SKM-1 treated with dmso at 0.1 percent for 144 hours (cell line): ENCODE results near the gene ZNF74.
"Not testable (repeated sequence)": the region's sequence is repeated elsewhere in the genome, so short reads cannot be mapped to it uniquely, and the experiment has no call there.

Source experiments
- DNase-seq: peaks from one replicate; lab custom pipeline; 2025; ENCODE audit not compliant: unreplicated experiment; lab: John Stamatoyannopoulos, UW

Gene ZNF74

DNA sequence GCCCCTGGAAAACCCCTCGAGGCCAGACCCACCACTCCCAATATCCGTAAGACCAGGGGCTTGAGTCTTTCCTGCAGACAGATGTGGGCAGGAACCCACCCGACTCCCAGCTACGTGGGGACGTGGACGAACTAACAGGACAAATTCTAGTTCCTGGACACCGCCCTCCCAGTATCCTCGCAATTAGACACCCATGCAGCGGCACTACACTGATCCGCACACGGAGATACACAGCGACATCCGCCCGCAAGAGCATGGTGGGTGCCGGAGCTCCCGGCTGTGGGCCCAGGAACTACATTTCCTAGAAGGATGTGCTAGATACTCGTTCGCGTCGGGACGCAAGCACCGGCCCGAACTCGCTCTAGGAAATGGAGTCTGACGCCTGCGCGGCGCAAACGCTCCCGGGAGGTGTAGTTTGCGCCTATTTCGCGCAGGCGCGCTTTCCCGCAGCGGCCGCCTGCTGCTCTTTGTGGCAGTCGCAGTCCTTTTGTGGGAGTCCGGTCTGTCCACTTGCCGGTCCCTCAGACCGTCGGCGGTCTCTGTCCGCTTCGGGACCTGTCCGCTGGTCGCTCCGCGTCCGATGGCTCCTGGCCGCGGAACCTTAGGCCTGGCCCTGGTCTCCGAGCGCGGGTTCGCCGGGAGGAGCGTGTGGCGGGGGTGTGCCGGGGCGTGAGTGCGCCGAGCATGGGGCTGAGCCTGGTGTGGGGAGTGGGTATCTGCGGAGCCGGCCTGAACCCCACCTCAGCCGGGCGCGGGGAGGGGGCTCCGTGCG, at the start of gene ZNF74:
Gene ZNF74 (plus strand): TSS at position 447 of the 772 bp plus-strand sequence. CDS start 478 bp downstream, outside the sequence.
- DNase-seq = peak; percentile 90

DNA sequence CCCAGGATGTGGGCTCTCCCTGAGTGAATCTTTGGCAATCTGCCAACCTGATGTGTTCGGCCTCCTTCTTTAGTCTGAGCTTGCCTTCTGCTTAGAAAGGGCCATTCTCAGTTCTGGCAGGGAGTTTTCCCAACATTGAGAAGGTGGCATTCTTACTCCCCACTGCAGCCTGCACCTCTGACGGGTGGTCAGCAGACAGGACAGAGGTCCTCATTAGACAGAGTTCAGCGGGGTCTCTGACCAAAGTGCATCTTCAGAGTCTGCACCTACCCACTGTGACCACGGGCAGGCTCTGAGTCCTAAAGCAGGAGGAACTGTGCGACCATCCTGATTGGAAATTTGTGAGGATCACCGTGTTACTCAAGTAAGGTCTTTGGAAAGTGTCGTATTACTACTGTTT, 47.4 kb upstream of the ZNF74 start:
- not testable (repeated sequence) for DNase-seq

DNA sequence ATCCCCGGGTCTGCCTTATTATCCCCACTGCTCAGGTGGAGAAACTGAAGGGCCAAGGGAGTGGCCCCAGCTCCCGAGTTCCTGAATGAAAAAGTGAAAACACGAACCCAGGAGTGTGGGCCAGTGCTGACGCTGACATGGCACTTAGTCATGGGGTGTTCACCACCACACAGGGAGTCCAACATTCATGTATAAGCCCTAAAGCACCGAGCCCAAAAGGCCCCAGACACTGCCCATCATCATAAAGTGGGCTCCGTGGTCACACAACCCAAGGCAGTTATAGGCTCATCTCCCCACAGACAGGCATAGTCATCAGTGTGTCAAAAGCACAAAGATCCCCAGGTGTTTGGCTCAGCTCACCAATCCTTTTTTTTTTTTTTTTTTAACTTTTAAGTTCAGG, 41.4 kb upstream of the ZNF74 start:
- DNase-seq = not testable (repeated sequence)

DNA sequence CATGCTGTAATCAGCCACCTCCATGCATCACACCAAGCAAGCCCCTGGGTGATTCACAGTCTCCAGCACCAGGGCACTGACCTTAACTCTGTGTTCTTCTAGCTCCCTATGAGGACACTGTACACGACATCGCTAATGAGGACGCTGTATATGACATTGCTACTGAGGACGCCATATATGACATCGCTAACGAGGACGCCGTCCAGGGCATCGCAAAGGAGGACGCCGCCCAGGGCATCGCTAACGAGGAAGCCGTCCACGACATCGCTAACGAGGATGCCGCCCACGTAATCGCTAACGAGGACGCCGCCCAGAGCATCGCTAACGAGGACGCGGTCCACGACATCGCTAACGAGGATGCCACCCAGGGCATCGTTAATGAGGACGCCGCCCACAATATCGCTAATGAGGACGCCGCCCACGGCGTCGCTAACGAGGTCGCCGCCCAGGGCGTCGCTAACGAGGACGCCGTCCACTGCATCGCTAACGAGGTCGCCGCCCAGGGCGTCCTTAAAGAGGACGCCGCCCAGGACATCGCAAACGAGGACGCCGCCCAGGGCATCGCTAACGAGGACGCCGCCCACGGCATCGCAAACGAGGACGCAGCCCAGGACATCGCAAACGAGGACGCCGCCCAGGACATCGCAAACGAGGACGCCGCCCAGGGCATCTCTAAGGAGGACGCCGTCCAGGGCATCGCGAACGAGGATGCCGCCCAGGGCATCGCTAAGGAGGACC, 39.5 kb upstream of the ZNF74 start:
- DNase-seq = no peak

DNA sequence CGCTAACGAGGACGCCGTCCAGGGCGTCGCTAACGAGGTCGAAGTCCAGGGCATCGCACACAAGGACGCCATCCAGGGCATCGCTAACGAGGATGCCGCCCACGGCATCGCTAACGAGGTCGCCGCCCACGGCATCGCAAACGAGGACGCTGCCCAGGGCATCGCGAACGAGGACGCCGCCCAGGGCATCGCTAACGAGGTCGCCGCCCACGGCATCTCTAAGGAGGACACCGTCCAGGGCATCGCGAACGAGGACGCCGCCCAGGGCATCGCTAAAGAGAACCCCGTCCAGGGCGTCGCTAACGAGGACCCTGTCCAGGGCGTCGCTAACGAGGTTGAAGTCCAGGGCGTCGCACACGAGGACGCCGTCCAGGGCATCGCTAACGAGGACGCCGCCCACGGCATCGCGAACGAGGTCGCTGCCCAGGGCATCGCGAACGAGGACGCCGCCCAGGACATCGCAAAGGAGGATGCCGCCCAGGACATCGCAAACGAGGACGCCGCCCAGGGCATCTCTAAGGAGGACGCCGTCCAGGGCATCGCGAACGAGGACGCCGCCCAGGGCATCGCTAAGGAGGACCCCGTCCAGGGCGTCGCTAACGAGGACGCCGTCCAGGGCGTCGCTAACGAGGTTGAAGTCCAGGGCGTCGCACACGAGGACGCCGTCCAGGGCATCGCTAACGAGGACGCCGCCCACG, 37.9 kb upstream of the ZNF74 start:
- not testable (repeated sequence) for DNase-seq

DNA sequence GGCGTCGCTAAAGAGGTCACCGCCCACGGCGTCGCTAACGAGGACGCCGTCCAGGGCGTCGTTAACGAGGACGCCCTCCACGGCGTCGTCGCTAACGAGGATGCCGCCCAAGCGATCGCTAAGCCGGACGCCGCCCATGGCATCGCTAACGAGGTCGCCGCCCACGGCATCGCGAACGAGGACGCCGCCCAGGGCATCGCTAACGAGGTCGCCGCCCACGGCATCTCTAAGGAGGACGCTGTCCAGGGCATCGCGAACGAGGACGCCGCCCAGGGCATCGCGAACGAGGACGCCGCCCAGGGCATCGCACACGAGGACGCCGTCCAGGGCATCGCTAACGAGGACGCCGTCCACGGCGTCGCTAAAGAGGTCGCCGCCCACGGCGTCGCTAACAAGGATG, 37.0 kb upstream of the ZNF74 start:
- DNase-seq = not testable (repeated sequence)

DNA sequence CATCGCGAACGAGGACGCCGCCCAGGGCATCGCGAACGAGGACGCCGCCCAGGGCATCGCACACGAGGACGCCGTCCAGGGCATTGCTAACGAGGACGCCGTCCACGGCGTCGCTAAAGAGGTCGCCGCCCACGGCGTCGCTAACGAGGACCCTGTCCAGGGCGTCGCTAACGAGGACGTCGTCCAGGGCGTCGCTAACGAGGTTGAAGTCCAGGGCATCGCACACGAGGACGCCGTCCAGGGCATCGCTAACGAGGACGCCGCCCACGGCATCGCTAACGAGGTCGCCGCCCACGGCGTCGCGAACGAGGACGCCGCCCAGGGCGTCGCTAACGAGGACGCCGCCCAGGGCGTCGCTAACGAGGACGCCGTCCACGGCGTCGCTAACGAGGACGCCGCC, 36.0 kb upstream of the ZNF74 start:
- DNase-seq = not testable (repeated sequence)

DNA sequence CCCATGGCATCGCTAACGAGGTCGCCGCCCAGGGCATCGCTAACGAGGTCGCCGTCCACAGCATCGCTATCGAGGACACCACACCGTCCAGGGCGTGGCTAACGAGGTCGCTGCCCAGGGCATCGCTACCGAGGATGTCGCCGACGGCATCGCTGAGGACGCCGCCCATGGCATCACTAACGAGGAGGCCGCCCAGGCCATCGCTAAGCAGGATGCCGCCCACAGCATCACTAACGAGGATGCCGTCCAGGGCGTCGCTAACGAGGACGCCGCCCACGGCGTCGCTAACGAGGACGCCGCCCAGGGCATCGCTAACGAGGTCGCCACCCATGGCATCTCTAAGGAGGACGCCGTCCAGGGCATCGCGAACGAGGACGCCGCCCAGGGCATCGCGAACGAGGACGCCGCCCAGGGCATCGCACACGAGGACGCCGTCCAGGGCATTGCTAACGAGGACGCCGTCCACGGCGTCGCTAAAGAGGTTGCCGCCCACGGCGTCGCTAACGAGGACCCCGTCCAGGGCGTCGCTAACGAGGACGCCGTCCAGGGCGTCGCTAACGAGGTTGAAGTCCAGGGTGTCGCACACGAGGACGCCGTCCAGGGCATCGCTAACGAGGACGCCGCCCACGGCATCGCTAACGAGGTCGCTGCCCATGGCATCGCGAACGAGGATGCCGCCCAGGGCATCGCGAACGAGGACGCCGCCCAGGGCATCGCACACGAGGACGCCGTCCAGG, 35.3 kb upstream of the ZNF74 start:
- DNase-seq = not testable (repeated sequence)

DNA sequence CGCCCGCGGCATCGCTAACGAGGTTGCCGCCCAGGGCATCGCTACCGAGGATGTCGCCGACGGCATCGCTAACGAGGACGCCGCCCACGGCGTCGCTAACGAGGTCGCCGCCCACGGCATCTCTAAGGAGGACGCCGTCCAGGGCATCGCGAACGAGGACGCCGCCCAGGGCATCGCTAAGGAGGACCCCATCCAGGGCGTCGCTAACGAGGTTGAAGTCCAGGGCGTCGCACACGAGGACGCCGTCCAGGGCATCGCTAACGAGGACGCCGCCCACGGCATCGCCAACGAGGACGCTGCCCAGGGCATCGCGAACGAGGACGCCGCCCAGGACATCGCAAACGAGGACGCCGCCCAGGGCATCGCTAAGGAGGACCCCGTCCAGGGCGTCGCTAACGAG, 33.7 kb upstream of the ZNF74 start:
- DNase-seq = not testable (repeated sequence)

DNA sequence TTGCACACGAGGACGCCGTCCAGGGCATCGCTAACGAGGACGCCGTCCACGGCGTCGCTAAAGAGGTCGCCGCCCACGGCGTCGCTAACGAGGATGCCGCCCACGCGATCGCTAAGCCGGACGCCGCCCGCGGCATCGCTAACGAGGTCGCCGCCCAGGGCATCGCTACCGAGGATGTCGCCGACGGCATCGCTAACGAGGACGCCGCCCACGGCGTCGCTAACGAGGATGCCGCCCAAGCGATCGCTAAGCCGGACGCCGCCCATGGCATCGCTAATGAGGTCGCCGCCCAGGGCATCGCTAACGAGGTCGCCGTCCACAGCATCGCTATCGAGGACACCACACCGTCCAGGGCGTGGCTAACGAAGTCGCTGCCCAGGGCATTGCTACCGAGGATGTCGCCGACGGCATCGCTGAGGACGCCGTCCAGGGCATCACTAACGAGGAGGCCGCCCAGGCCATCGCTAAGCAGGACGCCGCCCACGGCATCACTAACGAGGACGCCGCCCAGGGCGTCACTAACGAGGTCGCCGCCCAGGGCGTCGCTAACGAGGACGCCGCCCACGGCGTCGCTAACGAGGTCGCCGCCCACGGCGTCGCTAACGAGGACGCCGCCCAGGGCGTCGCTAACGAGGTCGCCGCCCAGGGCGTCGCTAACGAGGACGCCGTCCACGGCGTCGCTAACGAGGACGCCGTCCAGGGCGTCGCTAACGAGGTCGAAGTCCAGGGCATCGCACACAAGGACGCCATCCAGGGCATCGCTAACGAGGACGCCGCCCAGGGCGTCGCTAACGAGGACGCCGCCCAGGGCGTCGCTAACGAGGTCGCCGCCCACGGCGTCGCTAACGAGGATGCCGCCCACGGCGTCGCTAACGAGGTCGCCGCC, 32.8 kb upstream of the ZNF74 start:
- not testable (repeated sequence) for DNase-seq

DNA sequence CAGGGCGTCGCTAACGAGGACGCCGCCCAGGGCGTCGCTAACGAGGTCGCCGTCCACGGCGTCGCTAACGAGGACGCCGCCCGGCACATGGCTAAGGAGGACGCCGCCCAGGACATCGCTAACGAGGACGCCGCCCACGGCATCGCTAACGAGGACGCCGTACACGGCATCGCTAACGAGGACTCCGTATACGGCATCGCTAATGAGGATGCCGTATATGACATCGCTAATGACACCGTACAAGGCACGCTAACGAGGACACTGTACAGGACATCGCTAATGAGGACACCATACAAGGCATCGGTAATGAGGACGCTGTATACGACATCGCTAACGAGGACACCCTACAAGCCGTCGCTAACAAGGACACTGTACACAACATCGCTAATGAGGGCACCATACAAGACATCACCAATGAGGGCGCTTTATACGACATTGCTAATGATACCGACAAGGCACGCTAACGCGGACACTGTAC, 32.2 kb upstream of the ZNF74 start:
- DNase-seq = not testable (repeated sequence)

DNA sequence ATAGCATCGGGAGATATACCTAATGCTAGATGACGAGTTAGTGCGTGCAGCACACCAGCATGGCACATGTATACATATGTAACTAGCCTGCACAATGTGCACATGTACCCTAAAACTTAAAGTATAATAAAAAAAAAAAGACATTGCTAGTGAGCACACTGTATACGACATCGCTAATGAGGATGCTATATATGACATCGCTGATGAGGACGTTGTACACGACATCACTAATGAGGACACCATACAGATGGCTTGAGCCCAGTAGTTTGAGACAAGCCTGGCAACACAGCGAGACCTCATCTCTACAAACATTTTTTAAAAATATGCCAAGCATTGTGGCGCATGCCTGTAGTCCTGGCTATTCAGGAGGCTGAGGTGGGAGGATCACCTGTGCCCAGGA, 31.5 kb upstream of the ZNF74 start:
- DNase-seq = not testable (repeated sequence)

DNA sequence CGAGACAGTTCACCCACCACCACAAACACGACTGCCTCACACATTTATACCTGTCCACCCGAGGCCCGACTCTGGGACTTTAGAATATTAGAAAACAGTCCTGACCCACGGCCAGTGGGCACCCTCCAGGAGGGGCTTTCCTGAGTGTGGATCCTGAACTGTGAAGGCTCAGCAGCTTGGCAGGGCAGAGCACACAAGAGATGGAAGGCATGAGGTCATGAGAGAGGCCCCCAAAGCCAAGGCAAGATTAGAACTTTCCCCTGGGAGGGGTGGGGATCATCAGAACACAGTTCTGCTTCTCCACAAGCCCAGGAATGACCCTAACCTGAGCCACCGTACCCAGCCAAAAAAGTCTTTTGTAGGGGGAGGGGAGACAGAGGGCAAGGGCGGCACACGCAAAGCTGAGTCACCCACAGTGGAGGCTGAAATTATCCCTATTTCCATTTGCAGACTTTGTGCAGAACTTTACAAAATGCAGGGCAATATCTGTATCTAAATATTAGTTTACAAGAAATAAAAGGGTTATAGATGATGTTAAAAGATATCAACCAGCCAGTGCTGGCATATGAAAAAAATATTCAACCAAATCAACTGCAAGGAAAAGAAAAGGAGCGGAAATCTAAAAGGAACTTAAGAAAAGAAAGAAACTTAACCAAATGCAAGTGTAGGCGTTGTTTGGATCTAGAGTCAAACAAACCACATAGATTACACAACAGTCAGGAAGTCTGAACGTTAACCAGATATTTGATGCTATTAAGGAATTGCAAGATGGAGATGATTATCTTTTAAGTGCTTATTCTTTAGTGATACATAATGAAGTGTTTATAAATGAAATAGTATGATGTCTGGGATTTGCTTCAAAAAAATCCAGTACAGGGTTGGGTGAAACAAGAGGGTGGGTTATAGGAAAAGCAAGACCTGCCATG, 29.4 kb upstream of the ZNF74 start:
- DNase-seq = not testable (repeated sequence)

DNA sequence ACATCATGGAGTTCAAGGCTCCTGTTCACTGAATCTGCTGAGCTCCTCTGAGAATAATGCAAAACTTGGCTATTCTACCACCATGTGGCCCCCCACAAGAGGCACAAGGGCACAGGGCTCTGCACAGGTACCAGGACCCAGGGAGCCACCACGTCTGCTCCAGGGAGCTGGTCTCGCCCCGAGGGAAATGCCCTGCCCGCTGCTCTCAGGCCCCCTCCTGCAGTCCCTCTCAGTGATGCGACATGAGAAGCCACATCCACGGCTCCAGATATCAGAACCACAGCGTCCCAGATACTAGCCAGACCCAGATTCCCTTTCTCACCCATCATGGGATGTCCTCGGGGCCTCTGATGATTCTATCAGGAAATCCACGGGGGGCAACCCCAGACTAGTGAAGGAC, 27.1 kb upstream of the ZNF74 start:
- DNase-seq = not testable (repeated sequence)

DNA sequence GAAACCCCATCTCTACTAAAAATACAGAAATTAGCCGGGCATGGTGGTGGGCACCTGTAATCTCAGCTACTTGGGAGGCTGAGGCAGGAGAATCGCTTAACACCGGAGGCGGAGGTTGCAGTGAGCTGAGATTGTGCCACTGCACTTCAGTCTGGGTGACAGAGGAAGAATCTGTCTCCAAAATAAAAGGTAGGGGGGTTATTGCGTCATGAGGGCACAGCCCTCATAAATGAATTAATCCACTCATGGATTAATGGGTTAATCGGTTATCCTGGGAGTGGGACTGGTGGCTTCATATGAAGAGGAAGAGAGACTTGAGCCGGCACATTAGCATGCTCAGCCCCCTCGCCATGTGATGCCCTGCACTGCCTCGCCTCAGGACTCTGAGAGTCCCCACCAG, 25.1 kb upstream of the ZNF74 start:
- DNase-seq = not testable (repeated sequence)

DNA sequence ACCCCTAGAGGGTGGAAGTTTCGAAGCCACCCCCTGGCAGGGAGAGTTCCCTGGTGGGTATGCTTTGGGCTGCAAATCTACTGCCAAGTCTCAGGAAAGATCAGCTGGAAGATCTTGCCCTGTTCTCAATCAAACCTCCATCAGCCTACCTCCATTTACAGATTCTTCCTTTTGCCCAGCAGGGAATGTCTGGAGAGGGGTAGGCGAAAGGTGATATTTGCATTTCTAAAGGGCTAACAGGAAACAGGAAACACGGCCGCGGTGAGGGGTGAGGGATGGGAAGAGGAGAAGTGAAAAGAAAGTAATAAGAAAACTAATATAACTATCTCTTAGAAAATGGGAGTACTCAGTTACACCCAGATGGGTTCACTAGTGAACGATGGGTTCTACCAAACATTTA, 22.3 kb upstream of the ZNF74 start:
- DNase-seq = not testable (repeated sequence)

DNA sequence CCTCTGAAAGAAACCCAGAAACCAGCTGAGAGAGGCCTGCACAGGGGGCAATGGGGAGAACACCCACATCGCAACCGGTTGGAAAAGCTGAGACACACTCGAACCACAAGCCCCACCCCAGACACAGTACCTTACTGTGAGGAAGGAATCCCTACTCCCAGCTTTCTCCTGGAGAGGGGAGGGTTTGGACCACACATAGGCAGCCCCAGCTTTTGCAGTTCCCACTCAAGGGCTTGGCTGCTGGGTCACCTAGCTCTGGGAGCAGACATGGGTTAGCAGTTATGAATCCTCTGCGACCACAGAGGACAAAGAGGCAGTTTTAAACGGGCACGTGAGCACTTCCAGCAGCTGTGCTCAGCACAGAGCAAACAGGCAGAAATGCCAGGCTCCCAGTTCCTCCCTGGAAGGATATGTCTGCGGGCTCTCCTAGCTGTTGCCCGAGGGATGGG, 21.5 kb upstream of the ZNF74 start:
- DNase-seq = not testable (repeated sequence)

DNA sequence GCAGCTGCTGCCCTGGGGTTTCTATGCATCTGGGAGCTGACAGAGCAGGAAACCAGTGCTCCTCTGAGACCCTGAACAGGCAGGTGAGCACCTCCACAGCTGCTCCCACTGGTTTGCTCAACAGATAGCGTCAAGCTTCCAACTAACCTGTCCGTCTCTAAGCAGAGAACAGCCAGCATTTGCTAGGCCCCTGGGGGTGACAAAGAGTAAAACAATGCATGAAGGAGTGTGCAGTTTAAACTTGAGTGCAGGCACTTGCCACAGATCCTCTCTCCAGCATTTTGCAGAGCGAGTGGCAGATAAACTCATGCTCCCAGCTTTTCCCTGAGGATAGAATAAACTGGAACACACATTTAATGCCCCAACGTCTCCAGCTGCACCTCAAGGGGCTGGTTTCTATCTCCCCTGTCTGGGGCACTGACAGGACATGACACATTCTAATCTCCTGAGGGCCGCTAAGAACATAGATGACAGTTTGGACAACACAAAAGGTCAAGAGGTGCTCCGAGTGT, 20.7 kb upstream of the ZNF74 start:
- not testable (repeated sequence) for DNase-seq
